ENCODE results near the gene SUN2. TPM values are rescaled to one million over a fixed set of nuclear protein-coding genes. Genes with fewer than 3 reads are reported as not detected.

The SUN2 gene
- total RNA-seq, 1 experiment from 2014 or later, result 104 TPM

DNA sequence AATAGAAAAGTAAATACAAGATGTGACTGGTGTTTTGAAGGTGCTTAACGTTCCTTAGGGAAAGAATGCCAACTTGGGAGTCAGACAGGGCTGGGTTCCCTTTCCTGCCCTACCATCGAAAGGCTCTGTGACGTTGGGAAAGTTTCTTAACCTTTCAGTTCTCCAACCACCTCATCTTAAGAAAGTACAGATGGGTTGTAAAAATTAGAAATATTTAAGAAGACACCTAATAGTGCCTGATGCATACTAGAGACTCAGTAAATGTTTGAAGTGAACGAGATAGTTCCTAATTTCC lies 49.0 kb downstream of the SUN2 start:
- no peak for DNase-seq (ENCODE audit: low spot score)
- Histone ChIP-seq H3K4me3 (ENCODE audit: low read depth, low read length, poor library complexity, severe bottlenecking) (peak overlapping the region; percentile 94), H3K27ac (ENCODE audit: low read depth, low read length, poor library complexity, severe bottlenecking) (peak overlapping the region; percentile 97), H3K36me3 (ENCODE audit: insufficient read depth, low read length, poor library complexity, severe bottlenecking) (peaks cover 18% of the 10 kb centered on the region), H3K4me1 (ENCODE audit: insufficient read depth, low read length, poor library complexity, severe bottlenecking) (peaks cover 28% of the 10 kb centered on the region), H3K27me3 (replicated peaks; ENCODE audit: insufficient read depth, low read depth, low read length, poor library complexity) (no peaks in the 10 kb centered on the region), H3K9me3 (ENCODE audit: low read depth, low read length, poor library complexity, severe bottlenecking) (no peaks in the 10 kb centered on the region)
- BruUV-seq (replicated peaks), result no TSS peak
- ChIA-PET CTCF (no interaction called here), POLR2A (ENCODE audit: low non-redundant PET) (no interaction called here)
- TF ChIP-seq, protein P1, sequence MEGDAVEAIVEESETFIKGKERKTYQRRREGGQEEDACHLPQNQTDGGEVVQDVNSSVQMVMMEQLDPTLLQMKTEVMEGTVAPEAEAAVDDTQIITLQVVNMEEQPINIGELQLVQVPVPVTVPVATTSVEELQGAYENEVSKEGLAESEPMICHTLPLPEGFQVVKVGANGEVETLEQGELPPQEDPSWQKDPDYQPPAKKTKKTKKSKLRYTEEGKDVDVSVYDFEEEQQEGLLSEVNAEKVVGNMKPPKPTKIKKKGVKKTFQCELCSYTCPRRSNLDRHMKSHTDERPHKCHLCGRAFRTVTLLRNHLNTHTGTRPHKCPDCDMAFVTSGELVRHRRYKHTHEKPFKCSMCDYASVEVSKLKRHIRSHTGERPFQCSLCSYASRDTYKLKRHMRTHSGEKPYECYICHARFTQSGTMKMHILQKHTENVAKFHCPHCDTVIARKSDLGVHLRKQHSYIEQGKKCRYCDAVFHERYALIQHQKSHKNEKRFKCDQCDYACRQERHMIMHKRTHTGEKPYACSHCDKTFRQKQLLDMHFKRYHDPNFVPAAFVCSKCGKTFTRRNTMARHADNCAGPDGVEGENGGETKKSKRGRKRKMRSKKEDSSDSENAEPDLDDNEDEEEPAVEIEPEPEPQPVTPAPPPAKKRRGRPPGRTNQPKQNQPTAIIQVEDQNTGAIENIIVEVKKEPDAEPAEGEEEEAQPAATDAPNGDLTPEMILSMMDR (conservative IDR thresholded peaks at IDR 0.05; ENCODE audit: low read depth, low read length), result no peak
- TF ChIP-seq EZH2 (IDR thresholded peaks at IDR 0.05; ENCODE audit: borderline replicate concordance, low read depth, low read length, poor library complexity, severe bottlenecking), result no peak
- intact Hi-C loops (cut with micrococcal nuclease; ENCODE audit: unreplicated experiment), result loop anchor here (10.0 kb wide), 1 partner anchor 202 kb away; the partner anchor contains the start of gene DDX17

DNA sequence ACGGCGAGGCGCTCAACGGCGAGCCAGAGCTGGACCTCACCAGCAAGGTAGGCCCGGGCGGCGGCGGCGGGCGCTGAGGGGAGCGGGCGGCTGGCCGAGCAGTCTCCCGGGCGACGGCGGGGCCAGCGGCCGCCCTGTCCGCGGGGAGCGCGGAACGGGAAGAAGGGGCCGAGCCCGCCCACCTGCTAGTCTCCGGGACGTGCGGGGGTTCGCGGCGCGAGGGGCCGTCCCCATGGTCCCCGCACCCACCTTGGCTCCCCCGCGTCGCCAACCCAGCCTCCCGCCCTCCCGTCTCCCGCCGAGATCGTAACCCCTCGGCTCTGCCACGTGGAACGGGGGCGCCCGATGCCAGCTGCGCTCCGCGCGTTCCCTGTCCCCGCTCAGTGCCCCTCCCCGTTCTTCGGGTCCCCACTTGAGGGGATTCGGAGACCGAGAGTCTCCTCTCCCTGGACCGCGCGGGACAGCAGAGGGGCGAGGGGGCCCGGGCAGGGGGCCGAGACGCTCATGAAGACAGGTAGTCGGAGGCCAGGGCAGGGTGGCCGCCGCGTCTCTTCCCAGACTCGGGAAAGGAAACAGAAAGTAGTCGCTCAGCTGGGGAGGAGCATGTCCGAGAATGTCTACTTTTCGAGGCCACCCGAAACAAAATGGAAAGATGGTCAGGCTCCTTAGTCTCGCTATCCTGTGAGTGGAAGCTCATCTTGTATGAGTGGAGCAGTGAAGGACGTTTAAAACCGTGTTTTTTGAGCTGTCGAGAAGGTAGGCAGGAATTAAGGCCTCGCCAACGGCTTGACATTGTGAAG lies 49.5 kb downstream of the SUN2 start:
- POLR2A ChIA-PET (ENCODE audit: low non-redundant PET), result no interaction called here
- intact Hi-C loops (cut with micrococcal nuclease; ENCODE audit: unreplicated experiment), result loop anchor here (10.0 kb wide), 1 partner anchor 202 kb away; the partner anchor contains the start of gene DDX17
- no peaks in the 10 kb centered on the region for H3K9me3 ChIP-seq (ENCODE audit: low read depth, low read length, poor library complexity, severe bottlenecking)
- CTCF ChIA-PET, result interaction anchor here (1.0 kb wide), 1 partner anchor 19 kb away, joined by 5 read pairs; no protein-coding TSS in a partner anchor
- DNase-seq (ENCODE audit: low spot score), result peak; percentile 28
- no TSS peak for BruUV-seq (replicated peaks)
- no peaks in the 10 kb centered on the region for H3K27me3 ChIP-seq (replicated peaks; ENCODE audit: insufficient read depth, low read depth, low read length, poor library complexity)
- peak overlapping the region; percentile 94 for H3K4me3 ChIP-seq (ENCODE audit: low read depth, low read length, poor library complexity, severe bottlenecking)
- no peak for TF ChIP-seq EZH2 (IDR thresholded peaks at IDR 0.05; ENCODE audit: borderline replicate concordance, low read depth, low read length, poor library complexity, severe bottlenecking)
- TF ChIP-seq, protein P1 (conservative IDR thresholded peaks at IDR 0.05; ENCODE audit: low read depth, low read length), result no peak
- H3K27ac ChIP-seq (ENCODE audit: low read depth, low read length, poor library complexity, severe bottlenecking), result peak overlapping the region; percentile 97
- peaks cover 28% of the 10 kb centered on the region for H3K4me1 ChIP-seq (ENCODE audit: insufficient read depth, low read length, poor library complexity, severe bottlenecking)
- H3K36me3 ChIP-seq (ENCODE audit: insufficient read depth, low read length, poor library complexity, severe bottlenecking), result peaks cover 18% of the 10 kb centered on the region

DNA sequence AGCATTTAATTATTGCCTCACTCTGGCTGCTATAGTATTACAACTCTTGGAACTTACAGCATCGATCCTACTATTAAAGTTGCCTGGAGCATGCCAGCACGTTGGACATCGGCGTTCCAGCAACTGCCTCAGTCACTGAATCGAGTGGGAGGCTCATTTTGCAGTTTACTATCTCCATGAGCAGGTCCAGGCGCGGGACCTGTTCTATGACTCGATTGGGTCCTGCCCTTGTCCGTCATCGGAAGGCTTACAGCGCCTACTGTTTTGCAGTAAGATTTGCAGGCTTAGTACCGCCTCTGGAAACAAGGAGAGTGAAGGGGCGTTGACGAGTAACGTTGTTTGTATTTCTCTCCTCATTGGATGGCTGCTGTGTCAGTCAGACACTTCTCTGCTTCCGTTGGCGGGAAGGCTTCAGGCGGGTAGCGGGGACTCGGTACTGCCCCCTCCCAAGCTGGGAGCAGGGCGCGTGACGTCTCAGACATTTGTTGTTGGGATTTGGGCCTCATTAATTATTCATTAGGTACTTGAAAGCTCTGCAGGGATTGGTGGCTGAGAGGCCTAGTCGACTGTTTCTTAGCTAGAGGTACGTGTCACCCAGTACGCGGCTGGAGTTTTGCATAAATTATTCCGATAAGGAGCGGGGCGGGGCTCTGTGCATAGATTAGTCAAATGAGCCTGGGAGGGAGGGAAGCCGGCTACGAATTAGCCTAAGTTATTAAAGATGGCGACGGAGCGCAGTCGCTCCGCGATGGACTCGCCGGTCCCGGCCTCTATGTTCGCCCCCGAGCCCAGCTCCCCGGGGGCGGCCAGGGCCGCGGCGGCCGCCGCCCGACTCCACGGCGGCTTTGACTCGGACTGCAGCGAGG lies 50.3 kb downstream of the SUN2 start, which contains the start of gene GTPBP1:
Gene GTPBP1, plus strand, starts transcription at position 710 of the 866 bp plus-strand sequence. Its CDS starts 12 bp downstream, at position 722.
- peak within 1 kb of the TSS; percentile 97 for H3K27ac ChIP-seq (ENCODE audit: low read depth, low read length, poor library complexity, severe bottlenecking)
- intact Hi-C loops (cut with micrococcal nuclease; ENCODE audit: unreplicated experiment), result loop anchor here (10.0 kb wide), 1 partner anchor 201 kb away; the partner anchor contains the start of gene DDX17
- no peaks in the 10 kb centered on the region for H3K9me3 ChIP-seq (ENCODE audit: low read depth, low read length, poor library complexity, severe bottlenecking)
- H3K36me3 ChIP-seq (ENCODE audit: insufficient read depth, low read length, poor library complexity, severe bottlenecking), result peaks cover 10% of the 10 kb centered on the region
- CTCF ChIA-PET, result interaction anchor here (1.0 kb wide), 1 partner anchor 20 kb away, joined by 5 read pairs; no protein-coding TSS in a partner anchor
- H3K4me1 ChIP-seq (ENCODE audit: insufficient read depth, low read length, poor library complexity, severe bottlenecking), result peaks cover 28% of the 10 kb centered on the region
- POLR2A ChIA-PET (ENCODE audit: low non-redundant PET), result no interaction called here
- H3K4me3 ChIP-seq (ENCODE audit: low read depth, low read length, poor library complexity, severe bottlenecking), result peak within 1 kb of the TSS; percentile 94
- DNase-seq (ENCODE audit: low spot score), result peak; percentile 100
- TF ChIP-seq EZH2 (IDR thresholded peaks at IDR 0.05; ENCODE audit: borderline replicate concordance, low read depth, low read length, poor library complexity, severe bottlenecking), result no peak
- TF ChIP-seq, protein P1 (conservative IDR thresholded peaks at IDR 0.05; ENCODE audit: low read depth, low read length), result no peak
- BruUV-seq (replicated peaks), result no TSS peak
- no peaks in the 10 kb centered on the region for H3K27me3 ChIP-seq (replicated peaks; ENCODE audit: insufficient read depth, low read depth, low read length, poor library complexity)
